GM13976 (cell line): ENCODE results near the gene KIF3C.

Experiments
- DNase-seq: peaks from one replicate; pipeline ENCODE4 v3.0.0; 2012; ENCODE audit warnings: low spot score
- CTCF ChIP-seq: IDR thresholded peaks from 2 replicates; pipeline ENCODE4 v1.5.1; 2012; ENCODE audit warnings: borderline replicate concordance, mild to moderate bottlenecking; ENCODE audit not compliant: insufficient read depth; ENCODE audit errors: extremely low read depth, missing control alignments, control extremely low read depth
- in situ Hi-C: fragments of 300-500 bp; cut with MboI; formaldehyde crosslinking; loops from one replicate; pipeline ENCODE4 v1.12.0; 2022; ENCODE audit warnings: low sequenced_read_pairs, mixed read lengths, inconsistent platforms; ENCODE audit not compliant: unreplicated experiment

KIF3C gene

GRCh38 chr2:25939257-25939668 lies 43.0 kb downstream of the KIF3C start:
- in situ Hi-C loops, result no loop called here
- no peak for DNase-seq
- no peak for TF ChIP-seq CTCF

DNA sequence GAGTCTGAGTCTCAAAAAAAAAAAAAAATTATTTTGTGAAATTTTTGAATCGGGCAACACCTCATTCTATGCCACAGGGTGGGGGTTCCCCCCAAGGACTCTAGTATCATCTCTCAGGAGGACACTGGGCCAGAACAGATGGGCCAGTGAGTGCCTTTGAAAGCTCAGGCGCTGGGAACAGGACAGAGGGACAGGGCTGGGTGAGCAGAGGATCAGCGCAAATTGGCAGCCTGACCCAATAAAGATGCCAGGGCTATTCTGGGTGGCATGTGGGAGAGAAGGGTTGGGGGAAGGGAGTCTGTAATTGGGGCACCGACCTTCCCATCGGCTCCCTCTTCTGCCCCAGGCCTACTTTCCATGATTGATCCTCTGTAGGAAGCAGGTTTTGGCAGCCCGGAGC lies 44.0 kb downstream of the KIF3C start:
- no peak for TF ChIP-seq CTCF
- no peak for DNase-seq
- in situ Hi-C loops, result no loop called here

DNA sequence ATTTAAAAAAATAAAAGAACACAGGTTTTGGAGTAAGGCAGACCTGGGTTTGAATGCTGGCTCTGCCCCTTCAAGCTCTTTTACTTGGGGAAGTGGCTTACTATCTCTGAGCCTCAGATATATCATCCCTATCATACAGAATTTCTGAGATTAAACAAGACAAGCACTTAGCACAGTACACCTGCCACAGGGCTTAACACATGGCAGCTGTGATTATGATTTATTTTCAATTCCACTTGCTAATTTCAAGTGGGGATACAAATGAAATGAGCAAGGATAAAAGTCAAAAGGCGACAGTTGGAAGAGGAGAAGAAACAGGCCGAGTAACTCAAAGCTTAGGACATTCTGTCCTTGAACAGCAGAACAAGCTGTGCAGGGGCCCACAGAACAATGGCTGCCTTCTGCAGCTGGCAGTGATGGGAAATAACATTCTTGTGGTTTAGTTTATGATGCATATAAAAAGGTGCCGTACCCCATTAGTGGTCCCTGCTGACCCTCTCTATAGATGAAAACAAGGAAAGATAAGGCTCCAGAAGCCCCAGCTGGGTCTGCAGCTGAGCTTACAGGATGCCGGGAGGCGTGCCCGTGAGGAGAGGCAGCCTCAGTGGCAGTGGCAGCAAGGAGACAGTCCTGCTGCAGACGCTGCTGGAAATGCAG lies 45.3 kb downstream of the KIF3C start:
- TF ChIP-seq CTCF, result no peak
- in situ Hi-C loops, result no loop called here
- DNase-seq, result no peak

- DNase-seq, result no peak
Observed at GRCh38 chr2:25933622-25934021, 48.7 kb downstream of the KIF3C start.

GRCh38 chr2:25929789-25930473 lies 52.4 kb downstream of the KIF3C start:
- in situ Hi-C loops, result no loop called here
- TF ChIP-seq CTCF, result no peak

More at GRCh38 chr2:25933622-25934021, 48.7 kb downstream of the KIF3C start:
- no peak for TF ChIP-seq CTCF
- in situ Hi-C loops, result no loop called here

DNA sequence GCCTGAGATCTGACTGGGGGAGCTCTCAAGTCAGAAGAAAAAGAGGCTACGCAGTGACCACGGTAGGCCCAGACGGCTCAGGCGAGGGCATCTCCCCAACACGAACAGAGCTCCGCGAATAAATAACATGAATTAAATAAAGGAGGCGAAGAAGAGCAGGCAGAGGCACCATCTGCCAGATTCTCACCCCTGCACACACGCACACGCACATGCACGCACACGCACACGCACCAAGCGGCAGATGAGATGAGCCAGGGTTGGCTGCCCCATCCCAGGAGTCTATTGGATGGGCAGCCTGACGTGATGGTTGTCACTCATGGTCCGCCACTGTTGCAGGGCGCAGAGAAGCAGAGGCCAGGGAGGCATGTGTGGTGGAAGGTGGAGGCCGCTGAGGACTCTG lies 53.6 kb downstream of the KIF3C start:
- TF ChIP-seq CTCF, result no peak
- no peak for DNase-seq
- in situ Hi-C loops, result no loop called here

More at GRCh38 chr2:25929789-25930473, 52.4 kb downstream of the KIF3C start:
- DNase-seq, result no peak
